Activated T-helper 9 cell treated with anti-CD3 and anti-CD28 coated beads, Interleukin-2, amount 50 U/mL, for 16 hours (primary cell): ENCODE data around the gene CAPZA2.
"Not testable (repeated sequence)": the region's sequence is repeated elsewhere in the genome, so short reads cannot be mapped to it uniquely, and the experiment has no call there.

Experiments used
- DNase-seq: peaks from one replicate; pipeline ENCODE4 v3.0.0-alpha.2; 2020; ENCODE audit warnings: low read depth

CAPZA2 gene

GRCh38 chr7:116955340-116955739 is 93.0 kb downstream of the CAPZA2 start:
- DNase-seq: no peak

GRCh38 chr7:116955801-116956476 is 93.6 kb downstream of the CAPZA2 start:
- no peak for DNase-seq

GRCh38 chr7:116956477-116956804 is 94.1 kb downstream of the CAPZA2 start:
- DNase-seq: no peak

GRCh38 chr7:116957874-116958273 is 95.5 kb downstream of the CAPZA2 start:
- DNase-seq: no peak

DNA sequence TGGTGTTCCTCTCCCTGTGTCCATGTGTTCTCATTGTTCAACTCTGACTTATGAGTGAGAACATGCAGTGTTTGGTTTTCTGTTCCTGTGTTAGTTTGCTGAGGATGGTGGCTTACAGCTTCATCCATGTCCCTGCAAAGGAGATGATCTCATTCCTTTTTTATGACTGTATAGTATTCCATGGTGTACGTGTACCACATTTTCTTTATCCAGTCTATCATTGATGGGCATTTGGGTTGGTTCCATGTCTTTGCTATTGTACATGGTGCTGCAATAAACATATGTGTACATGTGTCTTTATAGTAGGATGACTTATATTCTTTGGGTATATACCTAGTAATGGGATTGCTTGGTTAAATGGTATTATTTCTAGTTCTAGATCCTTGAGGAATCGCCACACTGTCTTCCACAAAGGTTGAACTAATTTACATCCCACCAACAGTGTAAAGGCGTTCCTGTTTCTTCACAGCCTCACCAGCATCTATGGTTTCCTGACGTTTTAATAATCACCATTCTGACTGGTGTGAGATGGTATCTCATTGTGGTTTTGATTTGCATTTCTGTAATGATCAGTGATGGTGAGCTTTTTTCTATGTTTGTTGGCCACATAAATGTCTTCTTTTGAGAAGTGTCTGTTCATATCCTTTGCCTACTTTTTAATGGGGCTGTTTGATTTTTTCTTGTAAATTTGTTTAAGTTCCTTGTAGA is 99.7 kb downstream of the CAPZA2 start:
- DNase-seq: not testable (repeated sequence)

DNA sequence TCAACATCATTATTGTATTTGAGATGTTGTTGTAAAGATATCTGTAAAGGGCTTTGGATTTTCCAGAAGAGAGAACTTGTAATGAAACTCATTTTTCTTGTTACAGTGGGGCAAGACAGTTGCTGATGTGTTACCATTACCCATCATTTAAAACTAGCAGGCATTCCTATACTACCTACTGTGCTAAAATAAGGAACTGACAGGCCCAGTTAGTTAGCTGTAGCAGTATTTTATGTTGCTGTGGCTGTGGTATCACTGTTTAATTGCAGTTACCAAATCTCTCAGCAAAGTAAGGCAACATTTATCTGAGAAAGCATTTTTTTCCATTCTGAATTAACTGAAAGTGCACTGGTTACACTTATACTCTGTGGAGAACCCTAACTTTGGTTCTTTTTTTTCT is 100.8 kb downstream of the CAPZA2 start:
- no peak for DNase-seq

DNA sequence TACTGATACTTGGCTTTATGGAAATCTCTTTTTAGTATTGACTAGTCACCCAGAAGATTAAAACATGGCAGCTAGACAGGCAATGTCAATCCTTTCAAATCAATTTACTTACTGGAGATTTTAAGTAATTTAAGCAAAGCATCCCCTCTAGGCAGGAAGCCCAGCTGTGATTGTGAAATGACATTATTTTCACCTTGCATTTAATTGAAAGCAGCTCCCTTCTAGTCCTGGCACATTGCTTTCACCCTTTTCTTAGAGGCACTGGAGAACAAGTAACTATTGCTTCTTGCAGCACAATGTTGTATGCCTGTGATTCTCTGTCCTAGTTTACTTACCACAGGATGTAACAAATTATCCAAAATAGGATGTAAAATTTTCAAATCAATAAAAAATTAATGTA is 104.2 kb downstream of the CAPZA2 start:
- DNase-seq: no peak

- DNase-seq: no peak
Observed at GRCh38 chr7:116967254-116967922, 105.0 kb downstream of the CAPZA2 start.

GRCh38 chr7:116967983-116968382 is 105.6 kb downstream of the CAPZA2 start:
- no peak for DNase-seq

DNA sequence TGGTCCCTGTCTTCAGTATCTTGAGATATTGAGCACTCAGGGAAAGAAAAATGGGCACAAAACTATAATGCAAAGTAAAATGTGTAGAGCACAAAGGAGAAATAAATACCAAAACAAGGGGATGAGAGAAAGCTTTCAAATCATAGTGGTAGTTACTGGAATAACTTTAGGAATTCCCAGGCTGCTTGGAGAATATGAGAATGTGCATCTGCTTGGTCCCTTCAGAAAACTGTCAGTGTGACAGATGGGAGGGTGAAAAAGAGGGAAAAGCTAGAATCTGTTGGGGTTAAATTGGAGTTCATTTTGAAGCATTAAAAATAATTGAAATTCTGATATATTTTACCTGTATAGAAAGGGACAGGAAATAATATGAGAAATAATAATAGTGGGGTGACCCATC is 106.2 kb downstream of the CAPZA2 start:
- no peak for DNase-seq

DNA sequence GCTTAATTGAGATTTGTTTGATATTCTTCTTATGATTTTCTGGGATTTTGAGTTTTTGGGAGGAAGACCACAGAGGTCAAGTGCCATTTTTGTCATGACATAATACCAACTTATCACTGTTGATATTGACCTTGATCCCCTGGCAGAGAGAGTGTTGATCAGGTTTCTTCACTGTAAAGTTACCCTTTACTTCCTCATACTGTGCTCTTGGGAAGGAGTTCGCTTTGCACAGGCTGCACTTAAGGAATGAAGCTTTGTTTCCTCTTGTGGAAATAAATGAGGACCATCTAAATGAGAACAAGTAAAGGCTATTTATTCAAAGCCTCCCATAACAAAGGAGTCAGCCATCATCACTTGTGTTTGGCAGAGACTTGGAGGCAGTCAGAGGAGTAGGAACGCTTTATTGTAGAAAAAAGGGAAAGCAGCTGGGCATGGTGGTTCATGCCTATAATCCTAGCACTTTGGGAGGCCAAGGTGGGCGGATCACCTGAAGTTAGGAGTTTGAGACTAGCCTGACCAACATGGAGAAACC is 107.0 kb downstream of the CAPZA2 start:
- no peak for DNase-seq

DNA sequence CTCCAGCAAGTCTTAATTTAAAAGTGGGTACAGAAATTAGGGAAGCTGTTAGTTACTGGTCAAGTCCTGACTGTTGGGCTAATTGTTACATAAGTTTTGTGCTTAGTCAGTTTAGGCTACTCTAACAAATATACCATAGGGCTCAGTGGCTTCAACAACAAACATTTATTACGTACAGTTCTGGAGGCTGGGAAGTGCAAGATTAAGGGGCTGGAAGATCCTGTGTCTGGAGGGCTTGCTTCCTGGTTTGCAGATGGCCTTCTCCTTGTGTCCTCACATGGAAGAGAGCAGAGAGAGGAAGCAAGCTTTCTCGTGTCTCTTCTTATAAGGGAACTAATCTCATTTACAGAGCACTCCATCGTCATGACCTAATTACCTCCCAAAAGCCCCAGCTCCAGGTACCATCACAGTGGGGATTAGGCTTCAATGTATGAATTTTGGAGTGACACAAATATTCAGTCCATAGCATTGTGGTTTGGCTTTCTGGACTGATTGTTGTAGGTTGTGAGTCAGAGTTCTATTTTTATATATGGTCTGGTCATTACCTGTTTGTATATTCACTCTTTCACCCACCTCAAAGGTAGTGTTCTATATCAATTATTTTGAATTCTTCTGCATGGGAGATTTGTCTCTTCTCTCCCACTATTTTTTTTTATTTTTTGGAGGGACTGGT is 108.0 kb downstream of the CAPZA2 start:
- DNase-seq: no peak

DNA sequence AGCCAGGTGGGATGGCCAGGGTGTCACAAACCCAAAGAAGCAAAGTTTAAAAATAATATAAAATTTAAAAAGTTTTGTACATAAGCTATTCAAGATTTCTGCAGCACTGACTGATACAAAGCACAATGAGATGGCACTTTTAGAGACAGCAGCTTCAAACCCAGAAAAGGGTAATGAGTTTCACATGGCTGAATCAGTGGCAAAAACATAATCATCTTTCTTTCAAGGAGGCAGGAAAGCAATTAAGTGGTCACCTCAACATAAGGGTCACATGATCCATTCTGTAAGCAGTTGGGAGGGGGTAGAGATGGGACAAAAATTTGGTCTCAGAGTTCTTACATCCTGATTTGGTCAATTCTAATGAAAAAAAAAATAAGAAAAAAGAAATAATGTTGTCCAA is 108.8 kb downstream of the CAPZA2 start:
- DNase-seq: not testable (repeated sequence)
